COLO668 (cell line): ENCODE results near the gene ATP9B.

Source experiments
- DNase-seq: peaks from one replicate; lab custom pipeline; 2025; ENCODE audit not compliant: unreplicated experiment; lab: John Stamatoyannopoulos, UW

The ATP9B gene

DNA sequence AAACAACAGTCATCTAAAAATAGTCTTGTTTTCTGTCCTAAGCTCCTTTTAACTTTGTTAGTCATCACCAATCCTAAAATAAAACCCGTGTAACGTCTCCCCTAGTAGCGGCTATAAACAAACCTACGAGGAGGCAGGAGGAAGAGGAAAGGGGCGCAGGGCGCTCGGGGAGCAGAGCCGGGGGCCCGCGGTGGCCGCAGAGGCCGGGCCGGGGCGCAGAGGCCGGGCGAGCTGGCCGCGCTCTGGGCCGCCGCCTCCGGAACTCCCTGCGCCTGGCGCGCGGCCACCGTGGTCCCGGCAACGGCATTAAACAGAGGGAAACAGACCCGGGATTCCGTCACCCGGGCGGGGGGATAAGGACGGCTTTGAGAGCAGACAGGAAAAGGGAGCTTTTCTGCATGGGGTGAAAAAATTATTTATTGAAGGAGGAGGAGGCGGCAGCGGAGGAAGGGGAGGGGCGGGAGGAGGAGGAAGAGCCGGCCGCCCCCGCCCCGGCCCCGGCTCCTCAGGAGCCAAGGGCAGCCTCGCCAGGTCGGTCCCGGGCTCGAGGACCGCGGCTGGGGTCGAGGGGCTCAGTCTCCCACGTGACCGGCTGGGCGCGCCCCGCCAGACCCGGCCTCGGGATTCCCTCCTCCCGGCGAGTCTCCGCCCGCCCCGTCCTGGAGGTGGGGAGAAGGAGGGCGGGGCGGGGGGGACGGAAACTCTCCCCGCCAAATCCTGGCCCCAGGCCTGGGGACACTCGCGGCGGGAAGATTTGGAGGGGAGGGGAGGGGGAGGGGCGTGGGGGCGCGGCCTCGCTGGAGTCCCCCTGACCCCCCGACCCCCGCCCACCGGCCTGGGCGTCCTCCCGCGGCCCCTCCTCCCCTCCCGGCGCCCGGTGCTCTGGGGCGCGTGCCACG lies 324.7 kb downstream of the ATP9B start:
- DNase-seq: peak; percentile 88

DNA sequence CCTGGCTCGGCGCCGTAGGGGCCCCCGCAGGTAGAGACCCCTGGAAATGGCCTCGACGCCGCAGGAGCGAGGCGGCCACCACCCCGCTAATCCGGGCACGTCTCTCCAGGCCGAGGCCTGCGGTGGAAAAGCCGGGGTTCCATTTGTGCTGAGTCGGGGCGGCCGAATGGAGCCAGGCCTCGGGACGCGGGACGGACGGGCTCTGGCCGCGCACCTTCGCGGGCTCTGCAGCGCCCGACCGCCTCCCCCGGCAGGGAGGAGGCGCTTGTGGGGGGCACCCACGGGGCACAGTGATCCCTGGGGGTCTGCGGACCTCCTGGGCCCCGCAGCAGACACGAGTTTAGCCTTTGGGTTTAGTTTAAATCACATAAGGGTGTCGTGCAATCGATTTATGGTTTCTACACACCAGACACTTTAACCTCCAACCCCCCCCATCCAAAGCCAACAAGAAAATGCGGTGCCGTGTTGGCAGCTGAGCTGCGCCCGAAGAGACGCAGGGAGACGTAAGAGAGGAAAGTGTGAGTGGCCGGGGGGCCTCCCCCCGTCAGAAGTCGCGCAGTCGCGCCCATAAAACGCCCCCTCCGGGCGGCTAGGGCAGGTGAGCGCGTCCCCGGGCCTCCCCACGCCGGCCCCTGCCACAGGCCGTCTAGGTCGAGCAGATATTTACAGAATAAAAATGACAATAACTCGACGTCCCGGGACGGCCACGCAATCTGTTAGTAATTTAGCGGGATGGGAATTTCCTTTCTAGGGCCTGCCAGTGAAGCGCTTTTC lies 325.5 kb downstream of the ATP9B start:
- DNase-seq: peak; percentile 35

GRCh38 chr18:79395308-79395640 lies 326.1 kb downstream of the ATP9B start:
- no peak for DNase-seq

GRCh38 chr18:79395761-79396404 lies 326.7 kb downstream of the ATP9B start, which contains the start of gene NFATC1:
NFATC1 (plus strand) TSS chr18:79395930; CDS start chr18:79396225, 295 bp downstream.
- peak; percentile 64 for DNase-seq

- peak; percentile 32 for DNase-seq
Measured at GRCh38 chr18:79396431-79397246, 327.4 kb downstream of the ATP9B start.

- no peak for DNase-seq
Measured at GRCh38 chr18:79397247-79397829, 328.1 kb downstream of the ATP9B start.

- no peak for DNase-seq
Measured at GRCh38 chr18:79397830-79398761, 328.9 kb downstream of the ATP9B start.

- DNase-seq: no peak
Measured at GRCh38 chr18:79399275-79400081, 330.3 kb downstream of the ATP9B start.

DNA sequence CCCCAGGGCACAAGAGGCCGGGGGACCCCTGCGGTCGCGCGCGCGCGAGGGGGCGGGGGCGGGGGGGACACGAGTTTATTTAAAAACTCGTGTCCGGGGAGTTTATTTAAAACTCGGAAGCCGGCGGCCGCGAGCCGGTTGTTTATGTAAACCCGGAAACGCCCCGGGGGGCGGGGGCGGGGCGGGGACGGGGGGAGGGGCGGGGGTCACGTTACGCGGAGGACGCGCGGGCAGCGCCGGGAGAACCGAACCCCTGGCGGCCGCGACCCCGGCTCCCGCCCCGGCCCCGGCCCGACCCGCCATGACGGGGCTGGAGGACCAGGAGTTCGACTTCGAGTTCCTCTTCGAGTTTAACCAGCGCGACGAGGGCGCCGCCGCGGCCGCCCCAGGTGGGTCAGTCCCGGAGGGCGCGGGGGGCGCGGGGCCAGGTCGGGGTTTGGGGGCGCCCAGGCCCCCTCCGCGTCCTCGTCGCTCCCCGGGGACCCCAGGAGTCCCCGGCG lies 330.9 kb downstream of the ATP9B start:
- DNase-seq: peak; percentile 42

GRCh38 chr18:79400591-79401381 lies 331.6 kb downstream of the ATP9B start:
- DNase-seq: no peak

- no peak for DNase-seq
Measured at GRCh38 chr18:79401494-79402208, 332.5 kb downstream of the ATP9B start.

- DNase-seq: no peak
Measured at GRCh38 chr18:79402209-79402576, 333.0 kb downstream of the ATP9B start.

DNA sequence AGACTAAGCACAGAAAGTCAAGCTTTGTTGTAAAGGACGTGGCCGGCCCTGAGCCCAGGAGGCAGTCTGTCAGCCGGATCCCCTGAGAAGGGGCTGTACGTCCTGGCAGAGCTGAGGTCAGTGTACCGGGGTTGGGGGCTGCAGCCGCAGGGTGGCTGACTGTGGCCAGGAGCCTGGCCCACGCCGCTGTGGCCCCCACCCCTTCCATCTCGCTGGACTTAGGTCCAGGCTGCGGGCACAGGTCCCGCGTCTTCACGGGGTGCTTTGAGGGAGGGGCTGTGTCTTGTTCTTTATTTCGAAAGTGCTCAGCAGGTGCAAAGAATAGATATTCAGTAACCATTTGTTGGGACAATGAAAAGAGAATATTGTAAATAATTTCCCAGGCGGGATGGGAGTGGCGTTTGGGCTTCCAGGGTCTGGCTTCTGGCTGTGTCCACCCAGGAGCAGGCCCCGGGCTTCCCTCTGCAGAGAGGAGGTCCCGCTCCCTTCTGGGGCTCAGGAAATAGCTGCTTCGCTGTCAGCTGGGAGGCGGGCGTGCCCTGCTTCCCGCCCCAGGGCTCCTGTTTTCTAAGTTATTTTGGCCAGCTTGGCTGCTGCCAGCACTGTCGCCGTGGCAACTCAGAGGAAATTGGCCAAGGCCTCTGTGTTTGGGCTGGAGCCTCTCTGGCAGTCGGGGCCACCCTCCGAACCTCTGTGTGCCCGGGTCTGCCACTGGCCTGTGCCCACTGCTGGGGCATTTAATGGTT lies 334.0 kb downstream of the ATP9B start:
- DNase-seq: no peak

DNA sequence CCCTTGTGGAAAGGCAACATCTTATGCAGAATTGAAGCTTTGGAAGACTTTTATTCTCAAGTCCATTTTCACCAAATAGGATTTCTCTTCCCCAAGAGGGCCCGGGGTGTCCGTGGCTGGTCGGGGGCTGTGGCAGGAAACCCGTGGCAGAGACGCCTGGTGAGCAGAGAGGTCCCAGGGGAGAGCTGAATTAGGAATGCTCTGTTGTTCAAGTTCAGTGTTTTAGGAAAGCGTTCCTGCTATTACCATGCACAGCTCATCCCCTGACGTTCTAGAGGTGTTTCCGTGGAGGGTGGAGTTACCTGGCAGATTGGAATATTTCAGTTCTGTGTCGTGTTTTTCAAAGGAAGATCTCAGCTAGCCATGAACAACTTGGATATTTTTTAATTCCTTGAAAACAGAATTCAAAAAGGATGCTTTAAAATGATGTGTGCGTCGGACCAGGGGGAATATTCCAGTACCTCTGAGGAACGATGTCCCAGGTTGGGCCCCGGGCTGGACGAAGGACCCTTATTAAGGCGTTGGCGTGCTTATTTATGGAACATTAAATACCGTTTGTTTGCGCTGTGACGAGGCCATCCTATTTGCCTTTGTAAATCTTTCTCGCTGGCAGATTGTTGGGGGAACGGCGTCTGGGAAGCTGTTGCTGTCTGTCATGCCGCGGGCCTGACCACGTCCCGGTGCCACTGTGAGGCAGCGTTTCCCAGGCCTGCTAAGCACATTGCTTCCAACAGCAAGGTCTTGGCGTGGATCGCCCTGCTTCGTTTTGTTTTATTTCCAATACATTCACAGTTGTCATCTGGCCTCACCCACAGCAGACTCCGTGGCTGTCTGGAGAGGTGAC lies 334.8 kb downstream of the ATP9B start:
- DNase-seq: peak; percentile 21

- DNase-seq: peak; percentile 37
Measured at GRCh38 chr18:79404567-79404910, 335.3 kb downstream of the ATP9B start.
